Measurements from ENCODE around the gene GSTM3. TPM values are rescaled to one million over a fixed set of nuclear protein-coding genes. Genes with fewer than 3 reads are reported as not detected.

The GSTM3 gene
- total RNA-seq, 1 experiment from 2014 or later, result 110 TPM

- H3K9me2 ChIP-seq (ENCODE audit: insufficient read depth), result no peaks in the 10 kb centered on the region
- no peaks in the 10 kb centered on the region for H4K20me1 ChIP-seq (ENCODE audit: insufficient read depth)
- H3K79me2 ChIP-seq (ENCODE audit: low read depth), result 0 out of 2 replicates have a peak, but pooled peaks cover 10% of the 10 kb centered on the region
- CTCF ChIA-PET, result interaction anchor here (1.1 kb wide), 1 partner anchor 10 kb away, joined by 3 read pairs; no protein-coding TSS in a partner anchor
- intact Hi-C loops (cut with micrococcal nuclease; ENCODE audit: unreplicated experiment), result no loop called here
- peak overlapping the region; percentile 63 for H3K4me2 ChIP-seq
- TF ChIP-seq CTCF (conservative IDR thresholded peaks at IDR 0.05) (no peak), EZH2 (IDR thresholded peaks at IDR 0.05; ENCODE audit: low read depth) (no peak)
- no peaks in the 10 kb centered on the region for H3K27me3 ChIP-seq (ENCODE audit: insufficient read depth, low read depth)
- H3K4me3 ChIP-seq, result 0 out of 2 replicates have a peak overlapping the region, but pooled peaks have one; percentile 4
- no TSS peak for BruUV-seq (replicated peaks)
- peak overlapping the region; percentile 95 for H3K27ac ChIP-seq
- POLR2A ChIA-PET (ENCODE audit: unreplicated experiment), result interaction anchor here (0.6 to 0.9 kb wide), 5 partner anchors 10 to 219 kb away, joined by 3 to 25 read pairs (median 5); no protein-coding TSS in a partner anchor
- H2AFZ ChIP-seq, result no peak overlapping the region
- H3K36me3 ChIP-seq (ENCODE audit: low read depth), result no peaks in the 10 kb centered on the region
- peaks cover 63% of the 10 kb centered on the region for H3F3A ChIP-seq (ENCODE audit: insufficient read depth, low read depth)
- DNase-seq, result peak; percentile 74 to 95
- H3K4me1 ChIP-seq (replicated peaks; ENCODE audit: insufficient read depth), result peaks cover 100% of the 10 kb centered on the region
- H3K9me3 ChIP-seq (ENCODE audit: insufficient read depth, low read depth), result 0 out of 2 replicates have a peak, but pooled peaks cover 3% of the 10 kb centered on the region
Observed at GRCh38 chr1:109786531-109787021, 45.7 kb upstream of the GSTM3 start.

- peaks cover 98% of the 10 kb centered on the region for H3K4me1 ChIP-seq (replicated peaks; ENCODE audit: insufficient read depth)
- H3F3A ChIP-seq (ENCODE audit: insufficient read depth, low read depth), result peaks cover 59% of the 10 kb centered on the region
- H3K27me3 ChIP-seq (ENCODE audit: insufficient read depth, low read depth), result no peaks in the 10 kb centered on the region
- peak overlapping the region; percentile 95 for H3K27ac ChIP-seq
- peak overlapping the region; percentile 63 for H3K4me2 ChIP-seq
- ChIA-PET POLR2A (ENCODE audit: unreplicated experiment) (interaction anchor here (0.6 to 0.9 kb wide), 5 partner anchors 9 to 219 kb away, joined by 3 to 25 read pairs (median 5); no protein-coding TSS in a partner anchor), CTCF (interaction anchor here (0.7 to 2.0 kb wide), 3 partner anchors 9 to 272 kb away, joined by 3 to 7 read pairs (median 6); partner anchors contain the start of gene AHCYL1)
- DNase-seq, result no peak
- no peaks in the 10 kb centered on the region for H3K9me2 ChIP-seq (ENCODE audit: insufficient read depth)
- no peak overlapping the region for H3K4me3 ChIP-seq
- no TSS peak for BruUV-seq (replicated peaks)
- H3K79me2 ChIP-seq (ENCODE audit: low read depth), result 0 out of 2 replicates have a peak, but pooled peaks cover 10% of the 10 kb centered on the region
- intact Hi-C loops (cut with micrococcal nuclease; ENCODE audit: unreplicated experiment), result no loop called here
- no peaks in the 10 kb centered on the region for H4K20me1 ChIP-seq (ENCODE audit: insufficient read depth)
- TF ChIP-seq EZH2 (IDR thresholded peaks at IDR 0.05; ENCODE audit: low read depth) (no peak), CTCF (conservative IDR thresholded peaks at IDR 0.05) (no peak)
- H2AFZ ChIP-seq, result no peak overlapping the region
- H3K36me3 ChIP-seq (ENCODE audit: low read depth), result no peaks in the 10 kb centered on the region
- H3K9me3 ChIP-seq (ENCODE audit: insufficient read depth, low read depth), result peaks cover 3% of the 10 kb centered on the region; the same call in 1 of the 2 replicates
Observed at GRCh38 chr1:109786112-109786480, 45.3 kb upstream of the GSTM3 start.

GRCh38 chr1:109785446-109786111 lies 44.7 kb upstream of the GSTM3 start:
- POLR2A ChIA-PET (ENCODE audit: unreplicated experiment), result interaction anchor here (0.6 kb wide), 1 partner anchor 126 kb away, joined by 25 read pairs; no protein-coding TSS in a partner anchor
- CTCF ChIA-PET, result interaction anchor here (0.6 to 2.0 kb wide), 3 partner anchors 27 to 272 kb away, joined by 3 to 7 read pairs (median 6); partner anchors contain the start of gene AHCYL1
- H3K4me2 ChIP-seq, result peak overlapping the region; percentile 63

More at GRCh38 chr1:109785446-109786111, 44.7 kb upstream of the GSTM3 start:
- no peaks in the 10 kb centered on the region for H3K27me3 ChIP-seq (ENCODE audit: insufficient read depth, low read depth)
- intact Hi-C loops (cut with micrococcal nuclease; ENCODE audit: unreplicated experiment), result no loop called here
- H3K9me3 ChIP-seq (ENCODE audit: insufficient read depth, low read depth), result peaks cover 8% of the 10 kb centered on the region; the same call in 1 of the 2 replicates
- H3F3A ChIP-seq (ENCODE audit: insufficient read depth, low read depth), result peaks cover 54% of the 10 kb centered on the region
- H3K4me3 ChIP-seq, result no peak overlapping the region
- BruUV-seq (replicated peaks), result no TSS peak
- no peak for DNase-seq
- no peak for TF ChIP-seq EZH2 (IDR thresholded peaks at IDR 0.05; ENCODE audit: low read depth)
- TF ChIP-seq CTCF (conservative IDR thresholded peaks at IDR 0.05), result no peak
- H3K9me2 ChIP-seq (ENCODE audit: insufficient read depth), result no peaks in the 10 kb centered on the region
- peaks cover 97% of the 10 kb centered on the region for H3K4me1 ChIP-seq (replicated peaks; ENCODE audit: insufficient read depth)
- peak overlapping the region; percentile 95 for H3K27ac ChIP-seq
- H3K36me3 ChIP-seq (ENCODE audit: low read depth), result no peaks in the 10 kb centered on the region
- 0 out of 2 replicates have a peak, but pooled peaks cover 9% of the 10 kb centered on the region for H3K79me2 ChIP-seq (ENCODE audit: low read depth)
- H4K20me1 ChIP-seq (ENCODE audit: insufficient read depth), result no peaks in the 10 kb centered on the region
- no peak overlapping the region for H2AFZ ChIP-seq

Data from PC-9 (cell line).